KG1 (cell line): ENCODE results near the gene MORN1.

Source experiments
- DNase-seq: peaks from one replicate; lab custom pipeline; 2025; lab: John Stamatoyannopoulos, UW

Gene MORN1

GRCh38 chr1:2318314-2319278 is 72.8 kb downstream of the MORN1 start:
- no peak for DNase-seq

DNA sequence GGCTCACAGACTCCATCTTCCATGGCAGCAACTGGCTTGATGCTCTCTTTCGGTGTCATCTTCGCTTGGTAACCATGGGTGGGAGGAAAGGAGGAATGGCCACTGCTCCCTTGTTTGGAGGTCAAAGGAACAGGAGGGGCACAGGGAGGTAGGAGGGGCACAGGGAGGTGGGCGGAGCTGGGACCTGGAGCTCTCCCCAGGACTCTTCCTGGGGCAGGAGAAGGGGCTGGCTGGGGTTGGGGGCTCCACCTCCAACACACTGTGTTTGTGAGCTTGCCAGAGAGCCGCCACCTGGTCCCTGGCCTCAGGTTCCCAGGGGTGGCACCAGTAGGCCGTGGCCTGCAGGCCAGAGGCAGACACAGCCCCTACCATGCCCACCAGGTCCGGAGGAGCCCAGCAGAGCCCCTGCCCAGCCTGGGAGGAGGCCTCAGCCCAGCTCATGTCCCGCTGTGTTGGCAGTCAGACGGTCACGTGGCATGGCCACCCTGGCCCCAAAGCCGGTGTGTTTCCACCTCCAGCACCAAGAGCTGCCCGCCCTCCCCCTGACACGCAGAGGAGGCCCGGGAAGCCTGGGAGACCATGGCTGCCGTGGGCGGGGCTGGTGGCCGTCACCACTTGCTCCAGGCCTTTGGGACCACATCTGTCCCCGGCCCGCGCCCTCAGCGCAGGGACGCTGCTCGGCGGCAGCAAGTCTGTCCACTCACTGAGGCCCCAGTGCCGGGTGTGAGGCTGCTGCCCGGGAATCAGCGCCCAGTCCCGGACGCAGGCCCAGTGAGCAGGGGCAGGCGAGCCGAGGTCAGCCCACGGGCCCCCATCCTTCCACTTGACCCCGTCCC is 73.9 kb downstream of the MORN1 start:
- no peak for DNase-seq

- DNase-seq = no peak
Measured at GRCh38 chr1:2316451-2316961, 74.8 kb downstream of the MORN1 start.

GRCh38 chr1:2315674-2316450 is 75.5 kb downstream of the MORN1 start:
- no peak for DNase-seq

- no peak for DNase-seq
Measured at GRCh38 chr1:2314803-2315673, 76.3 kb downstream of the MORN1 start.

GRCh38 chr1:2314273-2314802 is 77.0 kb downstream of the MORN1 start:
- no peak for DNase-seq

- DNase-seq = no peak
Measured at GRCh38 chr1:2313651-2314261, 77.6 kb downstream of the MORN1 start.

DNA sequence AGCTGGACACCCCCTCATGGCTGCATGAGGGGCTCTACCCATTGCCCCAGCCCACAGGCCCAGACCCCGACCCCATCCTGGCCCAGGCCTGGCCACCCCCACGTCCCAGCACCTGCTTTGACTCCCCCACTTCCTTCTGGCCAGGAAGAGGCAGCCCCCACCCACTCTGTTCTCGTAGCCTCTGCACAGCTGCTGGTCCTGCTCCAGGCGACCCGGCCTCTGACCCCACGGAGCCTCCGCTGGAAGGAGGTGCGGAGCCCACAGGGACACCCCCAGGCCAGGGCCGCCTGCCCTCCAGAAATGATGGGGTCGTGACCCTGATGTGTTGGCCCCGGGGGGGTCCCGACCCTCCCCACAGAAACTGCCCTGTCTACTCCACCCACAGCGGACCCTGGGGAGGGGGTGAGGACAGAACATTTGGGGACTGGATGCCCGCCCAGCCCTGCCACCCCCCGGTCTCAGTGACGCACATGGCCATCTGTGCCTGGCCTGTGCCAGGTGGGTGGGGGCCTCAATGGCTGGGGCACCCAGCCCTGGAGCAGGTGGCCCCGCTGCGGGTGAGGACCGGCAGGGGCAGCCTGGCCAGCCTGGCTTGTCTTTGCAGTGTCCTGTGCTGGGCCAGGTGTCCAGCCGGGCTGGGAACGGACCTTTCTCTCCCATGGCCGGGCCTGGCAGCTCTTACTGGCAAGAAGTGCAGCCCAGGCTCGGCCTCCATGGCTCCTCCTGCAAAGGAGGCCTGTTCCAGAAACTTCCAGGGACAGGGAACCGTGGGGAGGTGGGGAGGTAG is 78.6 kb downstream of the MORN1 start:
- DNase-seq = no peak

DNA sequence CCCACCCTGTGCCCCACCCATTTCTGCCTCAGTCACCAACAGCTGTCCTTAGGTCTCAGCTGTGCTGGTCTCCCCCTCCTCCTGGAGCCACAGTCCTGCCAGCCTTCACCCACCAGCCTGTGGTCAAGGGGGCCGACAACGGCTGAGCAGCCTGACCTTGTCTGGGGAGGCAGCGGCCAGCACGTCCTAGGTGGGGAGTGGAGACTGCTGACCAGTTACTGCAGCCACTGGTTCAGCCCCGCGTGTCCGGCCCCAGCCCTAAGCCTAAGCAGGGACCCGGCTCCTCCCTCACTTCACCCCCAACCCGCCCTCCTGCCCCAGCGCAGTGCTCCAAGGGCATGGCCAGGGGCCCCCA is 79.2 kb downstream of the MORN1 start:
- no peak for DNase-seq

GRCh38 chr1:2311184-2312032 is 79.9 kb downstream of the MORN1 start:
- no peak for DNase-seq

DNA sequence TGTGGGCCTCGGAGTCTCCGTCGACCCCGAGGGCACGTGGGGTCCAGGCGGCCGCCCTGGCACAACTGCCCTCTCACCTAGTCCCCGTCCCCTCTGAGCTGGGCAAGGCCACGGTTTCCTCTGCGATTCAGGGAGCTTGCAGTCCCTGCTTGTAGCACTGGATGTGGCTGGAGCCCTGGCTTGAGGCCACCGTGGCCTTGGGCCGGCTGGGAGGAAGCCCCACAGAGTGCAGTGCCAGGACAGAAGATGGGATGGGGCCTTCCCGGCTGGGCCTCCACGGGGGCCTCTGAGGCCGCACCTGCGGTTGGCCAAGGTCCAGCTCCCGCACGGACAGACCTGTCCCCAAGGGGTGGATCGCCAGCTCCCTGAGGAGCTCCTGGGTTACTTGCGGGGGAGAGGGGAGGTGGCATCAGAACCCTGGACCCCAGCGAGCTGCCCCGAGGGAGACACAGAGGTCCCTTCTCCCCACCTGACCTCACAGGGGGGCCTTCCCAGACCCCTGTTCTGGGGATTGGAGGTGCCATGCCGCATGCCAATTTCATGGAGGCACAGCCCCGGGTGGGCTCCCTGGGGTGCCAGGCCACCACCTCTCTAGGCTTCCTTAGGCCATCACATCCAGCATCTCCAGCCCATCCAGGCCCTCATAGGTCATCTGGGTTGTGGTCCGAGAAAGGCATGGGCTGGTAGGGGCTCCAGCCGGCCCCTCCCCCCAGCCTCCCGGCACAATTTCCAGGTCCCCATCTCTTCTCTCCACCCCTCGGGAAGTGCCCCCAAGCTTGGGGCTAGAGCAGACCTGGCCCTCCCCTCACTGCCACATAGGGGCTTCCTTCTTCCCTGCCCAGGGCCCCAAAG is 80.8 kb downstream of the MORN1 start:
- no peak for DNase-seq

- no peak for DNase-seq
Measured at GRCh38 chr1:2308844-2309243, 82.5 kb downstream of the MORN1 start.

DNA sequence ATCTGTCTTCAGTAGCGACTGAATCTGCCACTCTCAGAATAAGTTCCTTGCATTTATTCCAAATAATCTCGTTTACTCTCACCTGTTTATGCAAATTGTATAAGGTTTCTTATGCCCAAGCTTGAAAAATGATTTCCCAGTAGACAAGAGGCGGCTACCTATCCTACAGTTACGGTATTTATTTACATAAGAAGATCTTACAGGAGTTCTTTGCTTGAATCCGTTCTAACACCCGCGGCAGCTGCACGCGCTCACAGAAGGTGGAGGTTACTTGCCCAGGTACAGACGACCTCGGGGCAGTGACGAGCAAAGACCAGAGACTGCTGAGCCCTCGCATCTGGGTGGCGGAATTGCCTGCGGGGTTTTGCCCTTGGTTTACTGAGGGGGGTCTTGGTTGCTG is 83.4 kb downstream of the MORN1 start:
- DNase-seq = no peak

GRCh38 chr1:2307064-2307605 is 84.2 kb downstream of the MORN1 start:
- no peak for DNase-seq

- no peak for DNase-seq
Measured at GRCh38 chr1:2306151-2306978, 85.0 kb downstream of the MORN1 start.

DNA sequence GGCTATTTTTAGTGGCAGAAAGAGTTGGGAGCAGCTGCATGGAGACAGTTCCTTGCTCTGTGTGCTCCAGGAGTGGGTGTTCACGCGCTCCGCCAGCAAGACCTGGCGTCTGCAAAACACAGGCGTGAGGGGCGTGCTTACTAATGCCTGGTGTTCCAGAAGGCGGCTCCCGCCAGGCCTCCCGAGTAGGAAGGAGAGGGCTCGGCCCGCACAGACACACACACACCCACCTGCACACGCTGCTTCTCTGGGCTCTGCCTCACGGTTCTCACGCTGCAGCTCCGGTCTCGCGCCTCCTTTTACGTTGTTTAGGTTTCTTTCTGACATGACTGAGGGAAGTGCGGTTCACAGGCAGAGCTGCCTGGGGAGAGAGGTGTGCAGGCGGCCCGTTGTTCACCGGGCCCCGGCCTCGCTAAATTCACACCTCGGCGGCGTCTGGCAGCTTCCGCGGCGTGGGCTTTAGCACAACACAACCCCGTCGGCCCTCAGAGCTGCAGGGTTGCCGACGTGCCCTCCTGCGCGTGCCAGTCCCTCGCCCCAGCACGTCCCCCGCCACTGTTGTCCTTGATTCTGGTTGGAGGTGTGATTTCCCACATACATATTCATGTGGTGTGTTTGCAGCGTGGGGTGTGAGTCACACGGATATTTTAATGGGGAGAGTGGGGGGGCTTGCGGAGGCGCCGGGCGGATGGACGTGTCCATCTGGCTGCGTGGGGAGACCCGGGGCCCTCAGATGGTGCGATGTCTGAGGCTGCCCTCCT is 86.3 kb downstream of the MORN1 start:
- no peak for DNase-seq
